H4 (cell line): ENCODE measurements around the gene NUBP2. TPM values are rescaled to one million over a fixed set of nuclear protein-coding genes. Genes with fewer than 3 reads are reported as not detected.
A peak's percentile ranks its signal among the peaks of the same experiment; 100 is the strongest.

Source experiments
- DNase-seq: peaks from one replicate; pipeline ENCODE4 v3.0.0-alpha.2; 2015; ENCODE audit warnings: low spot score
- total RNA-seq: library from RNA; depleted of rRNA; stranded (reverse); fragments of >200 nt; shearing (Covaris generic); gene quantifications from 2 replicates; pipeline ENCODE4 v1.2.3, GENCODE V29; 2014; rRNA removed

NUBP2 gene, protein sequence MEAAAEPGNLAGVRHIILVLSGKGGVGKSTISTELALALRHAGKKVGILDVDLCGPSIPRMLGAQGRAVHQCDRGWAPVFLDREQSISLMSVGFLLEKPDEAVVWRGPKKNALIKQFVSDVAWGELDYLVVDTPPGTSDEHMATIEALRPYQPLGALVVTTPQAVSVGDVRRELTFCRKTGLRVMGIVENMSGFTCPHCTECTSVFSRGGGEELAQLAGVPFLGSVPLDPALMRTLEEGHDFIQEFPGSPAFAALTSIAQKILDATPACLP
- total RNA-seq: 38.9 and 112 TPM in 2 replicates

DNA sequence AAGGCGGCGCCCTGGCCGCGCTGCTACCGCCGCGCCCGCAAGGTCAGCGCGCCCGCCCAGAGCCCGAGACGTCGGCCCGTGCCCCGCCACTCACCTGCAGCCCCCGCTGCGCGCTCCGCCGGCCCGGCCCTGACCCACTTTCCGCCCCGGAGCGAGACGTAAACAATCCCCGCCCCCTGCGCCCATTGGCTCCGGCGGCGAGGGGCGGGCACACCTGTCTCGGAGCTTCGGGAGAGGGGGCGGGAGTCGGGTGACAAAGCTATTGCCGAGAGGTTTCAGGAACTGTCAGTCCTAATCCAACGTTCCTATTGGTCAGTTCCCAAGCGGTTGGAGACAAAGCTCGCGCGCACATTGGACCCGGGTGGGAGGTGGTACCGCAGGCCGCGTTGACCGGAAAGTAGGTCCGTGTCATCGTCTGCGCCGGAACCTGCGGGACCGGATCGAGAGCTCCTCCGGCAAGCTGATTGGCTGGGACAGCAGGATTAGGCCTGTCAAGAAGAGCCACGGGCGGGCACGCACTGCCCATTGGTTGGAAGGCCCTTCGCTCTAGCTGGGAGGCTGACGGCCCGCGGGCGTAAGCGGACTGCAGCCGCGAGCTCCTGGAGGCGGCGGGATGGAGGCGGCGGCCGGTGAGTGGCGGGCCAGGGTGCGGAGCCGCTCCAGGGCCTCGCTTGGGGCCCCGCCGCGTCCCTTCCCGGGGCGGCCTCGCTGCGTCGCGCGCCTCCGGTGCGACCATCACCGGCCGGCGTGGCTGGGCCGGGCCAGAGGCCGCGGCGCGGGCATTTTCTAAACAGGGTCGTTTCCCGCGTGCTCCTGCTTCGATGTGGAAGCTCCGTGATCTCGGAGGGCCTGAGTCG lies at the start of gene NUBP2, which contains the start of gene SPSB3:
NUBP2 (plus strand) TSS at position 553 of the 857 bp plus-strand sequence; CDS start at position 614, 61 bp downstream.
SPSB3 (minus strand) TSS at position 164 of the 857 bp plus-strand sequence. CDS start 1,088 bp downstream, outside the sequence.
- DNase-seq: peak; percentile 100

DNA sequence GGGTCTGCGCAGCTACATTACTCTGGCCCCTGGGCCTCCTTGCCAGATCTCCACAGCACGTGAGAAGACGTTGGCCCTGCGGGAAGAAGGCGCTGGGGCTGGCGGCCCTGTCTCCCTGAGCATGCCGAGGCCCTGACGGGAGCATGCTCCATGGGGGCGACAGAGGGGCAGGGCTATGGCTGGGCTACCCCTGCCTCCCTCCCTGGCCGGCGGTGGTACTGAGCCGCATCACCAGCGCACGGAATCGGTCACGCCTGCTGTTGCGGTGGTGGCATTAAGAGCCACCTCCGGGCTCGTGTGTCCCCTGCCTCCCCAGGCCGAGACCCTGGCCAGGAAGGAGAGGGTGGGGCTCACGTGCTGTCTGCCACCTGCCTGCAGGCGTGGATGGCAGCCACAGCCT lies 48.6 kb upstream of the NUBP2 start:
- no peak for DNase-seq

DNA sequence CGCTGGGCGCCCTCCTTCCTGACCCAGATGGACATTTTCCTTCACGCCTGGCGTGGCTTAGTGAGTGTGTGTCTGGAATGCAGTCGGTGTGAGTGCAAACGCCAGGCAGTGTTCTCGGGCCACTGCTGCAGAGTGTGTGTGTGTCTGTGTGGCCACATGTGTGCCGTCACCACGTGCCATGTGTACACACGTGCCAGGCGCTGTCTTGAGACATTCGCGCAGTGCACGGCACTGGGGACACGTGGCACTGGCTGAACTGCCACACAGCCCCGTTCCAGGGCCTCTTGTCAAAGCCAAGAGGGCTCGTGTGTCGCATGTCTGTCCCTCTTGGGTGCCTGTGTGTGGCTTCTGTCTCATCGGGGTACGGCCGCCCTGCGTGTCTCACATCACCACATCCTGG lies 47.9 kb upstream of the NUBP2 start:
- no peak for DNase-seq

DNA sequence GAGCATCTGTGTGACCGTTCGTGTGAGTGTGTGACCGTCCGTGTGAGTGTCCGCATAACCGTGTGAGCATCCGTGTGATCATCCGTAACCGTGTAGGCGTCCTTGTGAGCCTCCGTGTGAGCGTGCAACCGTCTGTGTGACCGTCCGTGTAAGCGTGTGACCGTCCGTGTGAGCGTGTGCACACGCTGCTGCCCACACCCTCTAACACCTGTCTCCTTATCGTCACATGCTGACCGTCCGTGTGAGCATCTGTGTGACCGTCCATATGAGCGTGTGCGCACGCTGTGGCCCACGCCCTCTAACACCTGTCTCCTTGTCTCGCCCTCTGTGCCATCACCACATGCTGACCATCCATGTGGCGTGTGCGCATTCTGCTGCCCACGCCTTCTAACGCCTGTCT lies 42.5 kb upstream of the NUBP2 start:
- no peak for DNase-seq

DNA sequence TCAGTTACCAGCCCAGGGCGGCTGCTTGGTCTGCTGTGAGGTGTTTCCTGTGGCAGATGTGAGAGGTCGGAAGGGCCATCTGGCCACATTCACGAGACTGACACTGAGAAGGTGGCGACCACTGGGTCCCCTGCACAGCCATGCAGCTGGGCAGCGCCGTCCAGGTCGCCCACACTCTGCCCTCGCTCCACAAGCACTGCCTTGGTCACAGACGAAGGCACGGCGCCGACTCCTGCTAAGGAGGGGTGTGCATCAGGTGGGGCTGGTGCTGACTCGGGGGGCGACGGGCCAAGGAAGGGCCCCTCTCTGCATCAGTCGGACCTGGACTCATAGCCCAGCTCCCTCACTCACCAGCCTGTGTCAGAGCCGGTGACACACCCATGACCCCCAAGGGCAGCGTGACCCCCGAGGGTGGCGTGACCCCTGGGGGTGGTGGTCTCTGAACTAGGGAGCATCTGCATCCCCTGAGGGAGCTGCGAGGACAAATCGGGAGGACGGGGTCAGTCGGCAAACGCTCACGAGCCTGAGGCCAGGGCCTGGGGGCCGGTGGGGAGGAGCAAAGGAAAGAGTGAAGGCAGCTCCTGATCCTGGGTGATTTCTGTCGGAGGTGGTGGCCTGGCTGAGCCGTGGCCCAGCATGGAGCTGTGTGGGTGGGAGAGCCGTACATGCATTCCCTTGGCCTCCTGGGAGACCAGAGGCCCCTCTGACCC lies 41.8 kb upstream of the NUBP2 start:
- DNase-seq: no peak

DNA sequence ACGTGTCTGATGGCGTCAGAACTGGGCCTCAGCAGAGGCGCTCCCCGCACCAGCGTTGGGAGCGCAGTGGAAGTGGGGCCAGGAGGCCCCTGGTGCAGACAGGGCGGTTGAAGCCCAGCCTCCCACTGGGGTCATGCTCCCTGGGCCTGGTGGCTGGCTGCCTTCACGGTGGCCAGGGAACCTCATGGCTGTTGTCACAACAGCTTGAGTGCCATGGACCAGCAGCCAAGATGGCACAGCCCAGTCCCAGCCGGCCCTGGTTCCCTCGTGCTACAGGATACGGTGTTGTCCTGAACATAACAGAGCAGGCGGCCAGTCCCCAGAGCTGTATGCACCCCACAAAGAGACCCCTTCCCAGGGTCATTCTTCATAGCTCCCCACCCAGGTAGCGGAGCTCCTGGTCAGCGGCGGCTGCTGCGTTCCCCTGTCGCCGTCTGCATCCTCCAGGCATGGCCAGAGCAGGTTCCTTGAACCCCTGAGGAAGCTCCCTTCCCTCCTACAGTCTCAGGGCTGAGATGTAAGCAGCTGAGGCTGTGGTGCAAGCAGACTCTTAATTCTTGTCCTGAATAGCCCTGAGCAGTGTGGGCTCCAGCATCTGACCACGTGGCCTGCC lies 41.1 kb upstream of the NUBP2 start:
- DNase-seq: no peak

DNA sequence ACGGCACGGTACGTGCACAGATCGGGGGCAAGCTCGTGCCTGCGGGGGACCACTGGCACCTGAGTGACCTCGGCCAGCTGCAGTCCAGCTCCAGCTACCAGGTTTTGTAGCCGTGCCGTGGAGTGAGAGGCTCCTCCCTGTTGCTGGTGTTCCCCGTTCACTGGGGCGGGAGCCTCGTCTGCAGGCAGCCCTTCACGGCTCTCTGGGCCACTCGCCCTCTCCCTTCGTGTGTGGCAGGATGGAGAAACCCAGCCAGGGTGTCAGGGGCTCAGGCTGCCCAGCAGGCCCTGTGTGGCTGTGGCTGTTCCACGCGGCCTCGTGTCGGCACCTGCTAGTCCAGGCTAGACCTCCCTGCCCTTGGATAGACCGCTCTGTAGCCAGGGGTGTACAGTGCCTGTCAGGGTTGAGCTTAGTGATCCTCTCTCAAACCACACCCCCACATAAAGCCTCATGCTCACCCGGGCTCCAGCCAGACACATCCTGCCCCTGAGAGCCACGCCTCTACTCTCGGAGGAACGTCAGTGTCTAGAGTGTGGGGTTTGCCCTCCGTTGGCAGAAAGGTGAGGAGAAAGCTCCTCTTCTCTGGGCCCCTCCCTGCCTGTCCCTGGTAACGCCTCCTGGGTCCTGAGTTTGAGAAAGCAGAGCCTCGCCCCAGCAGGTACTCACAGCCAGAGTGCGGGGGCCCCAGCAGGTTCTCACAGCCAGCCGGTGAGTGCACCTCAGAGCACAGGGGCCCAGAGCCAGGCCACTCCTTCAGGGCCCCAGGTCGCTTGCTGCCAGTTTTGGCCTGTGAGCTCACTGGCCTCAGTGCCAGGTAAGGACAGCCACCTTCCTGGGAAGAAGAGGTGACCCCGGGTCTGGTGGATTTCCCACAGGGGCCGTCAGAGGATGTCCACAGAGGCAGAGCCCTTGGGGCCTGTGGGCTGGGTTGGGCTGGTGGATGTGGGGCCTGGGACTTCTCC lies 39.1 kb upstream of the NUBP2 start:
- no peak for DNase-seq

DNA sequence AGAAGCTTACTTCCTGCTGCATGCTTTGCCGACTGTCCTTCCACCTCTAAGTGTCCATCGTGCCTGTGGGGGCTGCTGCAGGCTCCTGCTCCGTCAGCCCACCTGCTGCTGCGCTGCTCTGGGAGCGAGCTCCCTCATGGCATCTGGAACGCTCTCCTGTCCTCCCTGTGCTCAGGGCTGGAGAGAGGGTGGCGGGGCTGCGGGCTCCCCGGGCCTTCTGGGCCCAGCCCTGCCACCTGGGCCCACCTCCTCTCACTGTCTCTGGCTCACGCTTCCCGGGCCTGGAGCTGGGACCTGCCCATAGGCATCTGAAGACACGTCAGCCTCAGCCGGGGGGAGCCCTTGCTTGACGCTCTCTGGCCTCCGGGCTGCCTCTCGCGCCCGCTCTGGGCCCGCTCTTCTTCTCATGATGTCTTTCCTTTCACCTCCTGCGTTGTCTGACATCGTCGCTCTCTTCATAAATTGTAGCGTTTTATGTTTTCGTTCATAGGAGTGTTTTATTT lies 38.4 kb upstream of the NUBP2 start:
- DNase-seq: no peak

DNA sequence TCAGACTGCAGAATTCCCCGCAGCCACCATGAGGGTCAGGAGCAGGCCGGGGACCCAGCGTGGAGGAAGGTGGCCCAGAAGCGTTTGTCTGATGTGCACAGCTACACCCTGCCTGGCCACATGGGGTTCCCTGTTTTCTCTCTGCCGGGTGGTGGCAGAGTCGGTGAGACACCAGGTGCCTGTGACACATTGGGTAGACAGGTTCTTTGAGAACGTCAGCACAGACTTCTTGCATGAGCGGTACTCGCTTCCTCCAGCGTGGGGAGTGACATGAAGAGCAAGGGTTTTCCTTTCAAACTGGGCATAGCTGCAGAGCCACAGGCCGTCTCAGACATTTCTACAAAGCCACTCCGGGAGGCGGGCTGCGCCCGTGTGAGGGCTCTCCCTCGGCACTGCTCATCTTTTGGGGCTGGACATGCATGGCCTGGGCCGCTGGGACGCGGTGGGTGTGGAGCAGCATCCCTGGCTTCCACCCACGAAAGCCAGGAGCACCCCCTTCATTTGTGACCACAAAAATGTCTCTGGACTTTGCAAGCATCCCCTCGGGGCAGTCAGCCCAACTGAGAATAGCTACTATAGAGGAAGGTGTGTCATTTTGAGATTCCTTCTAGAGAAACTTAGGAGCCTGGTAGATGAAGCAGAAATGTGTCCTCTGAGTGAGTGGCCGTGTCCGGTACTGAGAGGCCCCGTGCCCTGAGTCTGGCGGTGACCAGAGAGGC lies 37.4 kb upstream of the NUBP2 start:
- peak; percentile 70 for DNase-seq

DNA sequence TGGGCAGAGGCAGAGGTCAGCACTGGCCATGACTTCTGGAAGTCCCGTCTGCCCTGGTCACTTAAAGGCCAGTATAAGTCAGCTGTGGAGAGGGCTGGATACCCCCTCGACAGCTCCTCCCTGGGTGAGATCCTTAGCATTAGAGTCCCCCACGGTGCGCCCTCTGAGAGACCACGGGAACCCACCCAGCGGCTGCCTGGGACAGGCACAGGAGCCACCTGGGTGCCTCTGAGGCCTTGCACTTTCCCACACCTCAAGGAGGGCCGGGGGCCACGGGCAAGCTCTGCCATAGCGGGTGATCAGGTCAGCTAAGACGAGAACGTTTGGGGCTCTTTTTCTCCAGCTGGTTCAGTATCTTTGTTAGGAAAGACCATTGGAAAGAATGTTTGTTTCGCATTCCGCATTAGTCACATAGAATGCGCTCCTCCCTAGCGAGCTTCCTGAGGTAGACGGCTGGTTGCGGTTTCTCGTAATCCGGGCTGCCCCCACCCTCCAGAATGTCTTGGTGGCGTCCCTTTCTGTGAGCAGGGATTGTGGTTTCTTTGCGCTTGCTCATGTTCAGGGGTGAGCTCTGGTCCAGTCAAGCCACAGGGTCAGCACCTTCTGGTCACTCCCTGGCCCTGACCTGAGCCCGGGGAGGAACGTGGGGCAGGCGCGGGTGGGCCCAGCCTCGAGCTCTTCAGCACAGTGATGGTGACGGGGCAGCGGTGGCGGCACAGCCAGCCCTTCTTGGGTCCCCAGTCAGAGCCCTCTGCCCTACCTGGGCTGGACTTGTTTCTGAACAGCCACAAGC lies 36.7 kb upstream of the NUBP2 start:
- DNase-seq: peak; percentile 96

DNA sequence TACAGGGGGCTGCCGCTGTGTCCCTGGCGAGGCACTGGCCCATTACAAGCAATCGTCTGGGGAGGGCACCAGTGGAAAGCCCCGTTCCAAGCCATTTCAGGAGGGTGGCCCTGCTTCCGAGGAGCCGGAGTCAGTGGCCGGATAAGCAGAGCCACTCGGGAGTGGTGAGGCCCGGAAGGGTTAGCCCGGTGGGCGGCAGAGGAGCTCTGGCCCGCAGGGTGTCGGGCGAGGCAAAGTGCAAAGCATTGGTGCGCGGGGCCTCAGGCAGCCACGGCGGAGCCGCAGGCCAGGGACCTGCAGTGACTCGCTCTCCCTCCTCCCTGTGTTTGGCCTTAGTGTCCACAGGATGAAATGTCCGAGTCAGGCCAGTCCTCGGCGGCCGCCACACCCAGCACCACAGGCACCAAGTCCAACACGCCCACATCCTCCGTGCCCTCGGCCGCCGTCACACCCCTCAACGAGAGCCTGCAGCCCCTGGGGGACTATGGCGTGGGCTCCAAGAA lies 36.0 kb upstream of the NUBP2 start:
- no peak for DNase-seq

DNA sequence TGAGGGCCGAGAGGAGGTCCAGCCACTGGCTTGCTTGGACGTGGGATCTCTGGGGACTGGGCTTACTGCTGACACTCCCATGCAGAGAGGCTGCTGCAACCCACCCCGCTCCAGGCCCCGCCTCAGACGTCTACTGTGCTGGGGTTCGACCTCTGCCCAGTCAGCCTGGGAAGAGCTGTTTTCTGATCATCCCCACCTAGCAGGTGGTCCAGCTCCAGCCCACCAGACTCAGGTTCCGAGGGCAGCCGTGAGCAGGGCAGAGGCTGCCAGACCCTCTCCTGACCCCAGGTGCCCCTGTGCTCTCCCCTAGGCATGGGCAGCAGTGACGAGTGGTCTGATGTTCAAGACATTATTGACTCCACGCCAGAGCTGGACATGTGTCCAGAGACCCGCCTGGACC lies 34.8 kb upstream of the NUBP2 start:
- DNase-seq: no peak

DNA sequence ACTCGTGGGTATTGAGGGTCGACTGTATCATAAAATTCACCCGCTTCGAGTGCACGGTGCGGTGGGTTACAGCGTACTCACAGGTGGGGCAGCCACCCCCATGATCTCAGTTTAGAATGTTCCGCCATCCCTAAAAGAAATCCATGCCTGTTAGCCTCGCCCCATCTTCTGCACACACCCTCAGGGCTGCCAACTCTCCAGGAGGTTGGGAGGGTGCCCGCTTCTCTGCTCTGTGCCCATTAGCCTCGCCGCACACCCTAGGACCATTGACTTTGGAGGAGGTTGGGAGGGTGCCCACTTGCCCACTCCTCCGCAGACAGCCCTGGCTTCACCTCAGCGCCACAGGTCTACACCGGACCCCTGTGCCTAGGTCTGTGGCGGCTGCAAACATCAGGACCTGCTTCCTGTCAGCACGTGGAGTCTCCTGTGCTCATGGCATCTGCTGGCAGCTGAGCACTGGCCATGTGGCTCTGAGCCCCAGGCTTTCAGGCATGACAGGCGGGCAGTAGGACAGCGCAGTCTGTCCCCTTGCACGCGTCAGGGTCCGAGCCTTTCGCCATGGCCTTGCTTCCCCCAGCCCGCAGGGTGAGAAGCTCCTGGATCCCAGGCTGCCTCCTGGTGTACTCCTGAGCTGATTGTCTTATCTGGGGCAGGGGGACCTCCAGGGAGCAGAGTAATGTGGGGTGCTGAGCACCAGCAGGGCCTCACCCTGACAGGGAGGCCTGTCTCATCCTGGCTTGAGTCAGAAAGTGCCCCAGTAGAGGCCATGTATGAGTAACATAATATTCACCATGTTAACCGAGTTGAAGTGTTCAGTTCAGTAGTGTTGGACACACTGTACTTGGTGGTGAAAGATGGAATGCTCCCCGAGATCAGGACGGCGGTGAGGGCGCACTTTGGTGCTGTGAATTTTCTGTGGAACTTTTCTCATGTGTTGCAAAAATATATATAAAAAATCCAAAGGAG lies 33.3 kb upstream of the NUBP2 start:
- no peak for DNase-seq

DNA sequence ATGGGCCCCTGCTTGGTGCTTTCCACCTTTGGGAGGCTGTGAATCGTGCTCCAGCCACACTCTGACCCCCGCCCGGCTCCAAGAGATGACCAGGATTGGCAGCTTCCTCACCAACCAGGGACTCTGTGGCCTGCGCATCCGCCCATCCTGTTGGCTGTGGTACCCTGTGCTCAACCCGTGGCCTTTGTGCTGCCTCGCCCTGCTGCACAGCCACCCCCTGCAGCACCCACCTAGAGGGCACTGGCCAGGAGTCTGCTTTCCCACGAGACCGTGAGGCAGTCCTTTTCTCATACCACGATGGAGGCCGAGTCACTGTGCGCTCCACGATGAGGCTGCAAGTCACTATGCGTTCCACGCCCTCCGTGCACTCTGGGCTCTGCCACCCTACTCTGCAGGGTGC lies 30.8 kb upstream of the NUBP2 start:
- no peak for DNase-seq

DNA sequence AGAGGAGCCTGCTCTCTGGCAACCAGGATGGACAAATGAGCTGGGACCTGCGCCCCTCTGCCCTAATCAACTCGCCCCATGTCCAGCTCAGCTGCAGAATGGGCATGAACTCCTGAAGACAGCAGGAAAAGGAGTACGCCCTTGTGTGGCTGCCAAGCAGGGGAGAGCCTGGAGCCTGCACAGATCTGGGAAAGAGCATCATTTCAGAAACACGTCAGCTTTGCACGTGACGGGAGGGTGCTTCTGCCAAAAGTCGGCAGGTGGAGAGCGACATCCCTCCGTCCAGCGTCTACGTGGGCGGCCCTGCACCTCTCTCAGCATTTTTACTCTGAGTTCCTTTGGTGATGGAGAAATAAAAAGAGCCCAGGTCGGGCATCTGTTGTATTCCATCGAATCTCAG lies 29.9 kb upstream of the NUBP2 start:
- no peak for DNase-seq

DNA sequence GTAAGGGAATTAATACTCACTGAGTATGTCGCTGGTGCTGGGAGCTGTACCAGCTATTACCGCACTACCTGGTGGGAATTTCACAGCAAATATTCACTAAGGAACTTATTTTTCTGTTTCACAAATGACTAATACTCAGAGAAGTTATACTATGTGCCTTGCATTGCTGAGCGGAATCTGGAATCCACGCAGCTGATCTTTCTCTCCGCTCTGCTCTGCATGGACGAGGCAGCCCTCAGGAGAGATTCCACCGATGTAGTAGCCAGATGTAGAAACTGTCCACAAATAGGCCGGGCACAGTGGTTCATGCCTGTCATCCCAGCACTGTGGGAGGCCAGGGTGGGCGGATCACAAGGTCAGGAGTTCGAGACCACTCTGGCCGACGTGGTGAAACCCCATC lies 28.6 kb upstream of the NUBP2 start:
- no peak for DNase-seq

DNA sequence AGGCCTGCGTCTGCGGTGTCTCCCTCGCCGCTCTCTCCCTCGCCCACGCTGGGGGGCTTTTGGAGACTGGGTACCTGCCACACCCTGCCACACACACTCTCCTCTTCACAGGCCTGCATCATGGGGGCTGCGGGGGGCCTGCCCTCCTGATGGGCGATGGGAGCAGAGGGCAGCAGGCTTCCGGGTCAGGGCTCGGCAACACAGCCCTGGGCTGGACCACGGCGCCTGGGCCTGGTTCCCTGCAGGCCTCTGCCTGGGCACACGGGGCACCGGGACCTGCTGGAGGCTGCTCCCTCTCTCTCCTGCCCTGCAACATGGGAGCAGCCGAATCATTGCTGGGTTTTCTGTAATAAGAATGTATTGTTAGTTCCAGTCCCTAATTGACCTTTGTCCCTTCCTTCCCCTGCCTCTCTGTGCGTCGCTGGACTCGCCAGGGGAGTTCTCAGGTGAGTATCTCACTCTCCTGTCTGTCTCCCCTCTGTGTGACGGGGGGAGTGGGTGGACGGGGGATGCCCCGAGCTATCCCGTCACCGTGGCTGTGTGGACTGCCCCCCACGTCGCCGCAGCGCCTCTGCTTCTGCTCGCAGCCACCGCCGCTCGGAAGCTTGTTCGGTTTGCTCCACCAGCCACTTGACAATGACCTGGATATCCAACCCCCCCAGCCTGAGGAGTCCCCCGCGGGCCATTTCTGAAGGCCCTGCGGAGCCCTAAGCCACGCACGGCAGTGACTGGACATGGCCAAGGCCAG lies 24.9 kb upstream of the NUBP2 start:
- DNase-seq: no peak
